Type B pancreatic cell (in vitro differentiated cells): ENCODE data around the gene MAGI1. TPM values are rescaled to one million over a fixed set of nuclear protein-coding genes. Genes with fewer than 3 reads are reported as not detected.

Source experiments
- DNase-seq: peaks from one replicate; pipeline ENCODE4 v3.0.0; 2021; ENCODE audit warnings: mixed read lengths; ENCODE audit not compliant: unreplicated experiment; ENCODE audit errors: extremely low spot score
- H3K27ac Mint-ChIP-seq: 2 replicates; pipeline ENCODE4 v1.8.0; 2021; ENCODE audit warnings: mild to moderate bottlenecking, mixed read lengths
- H3K27me3 Mint-ChIP-seq: 2 replicates; pipeline ENCODE4 v1.8.0; 2021; ENCODE audit warnings: mixed read lengths
- H3K36me3 Mint-ChIP-seq: 2 replicates; pipeline ENCODE4 v1.8.0; 2021; ENCODE audit warnings: mixed read lengths
- H3K4me1 Mint-ChIP-seq: one replicate; pipeline ENCODE4 v1.8.0; 2021; ENCODE audit warnings: mixed read lengths; ENCODE audit not compliant: unreplicated experiment
- H3K4me3 Mint-ChIP-seq: 2 replicates; pipeline ENCODE4 v1.8.0; 2021; ENCODE audit warnings: mild to moderate bottlenecking, mixed read lengths
- H3K9me3 Mint-ChIP-seq: 2 replicates; pipeline ENCODE4 v1.8.0; 2021; ENCODE audit warnings: mixed read lengths
- total RNA-seq: library from RNA; stranded (reverse); gene quantifications from 2 replicates; pipeline ENCODE4 v1.2.1, GENCODE V29; 2021; ENCODE audit warnings: low replicate concordance
- TF ChIP-seq, protein P1 (sequence below): fragments of 200-600 bp; sonication (generic); conservative IDR thresholded peaks from 2 replicates; pipeline ENCODE4 v1.5.0; 2021; ENCODE audit warnings: antibody characterized with exemption, mild to moderate bottlenecking

Gene MAGI1
- total RNA-seq, 1 donor from 2014 or later, result 53.1 TPM

DNA sequence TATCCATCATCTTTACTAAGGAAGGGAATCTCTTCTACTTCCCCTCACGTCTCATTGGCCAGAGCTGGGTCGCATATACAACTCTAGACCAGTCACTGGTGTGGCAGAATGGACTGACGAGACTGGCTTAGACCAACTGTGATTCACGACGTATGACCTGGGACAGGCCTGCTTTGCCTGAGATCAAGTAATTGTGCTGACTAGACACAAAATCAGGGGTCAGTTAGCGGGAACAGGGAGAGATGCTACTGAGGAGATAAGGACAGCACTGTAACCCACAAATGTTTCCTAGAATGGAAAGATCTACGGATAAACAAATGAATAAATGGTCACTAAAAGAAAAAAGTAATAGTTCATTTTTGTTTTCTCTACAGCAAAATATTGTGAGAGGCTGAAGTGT is 308.3 kb downstream of the MAGI1 start:
- H3K4me3 Mint-ChIP-seq, result no peak overlapping the region
- peaks cover 4% of the 10 kb centered on the region for H3K9me3 Mint-ChIP-seq
- no peak overlapping the region for H3K27ac Mint-ChIP-seq
- H3K27me3 Mint-ChIP-seq, result no peaks in the 10 kb centered on the region
- TF ChIP-seq, protein P1, sequence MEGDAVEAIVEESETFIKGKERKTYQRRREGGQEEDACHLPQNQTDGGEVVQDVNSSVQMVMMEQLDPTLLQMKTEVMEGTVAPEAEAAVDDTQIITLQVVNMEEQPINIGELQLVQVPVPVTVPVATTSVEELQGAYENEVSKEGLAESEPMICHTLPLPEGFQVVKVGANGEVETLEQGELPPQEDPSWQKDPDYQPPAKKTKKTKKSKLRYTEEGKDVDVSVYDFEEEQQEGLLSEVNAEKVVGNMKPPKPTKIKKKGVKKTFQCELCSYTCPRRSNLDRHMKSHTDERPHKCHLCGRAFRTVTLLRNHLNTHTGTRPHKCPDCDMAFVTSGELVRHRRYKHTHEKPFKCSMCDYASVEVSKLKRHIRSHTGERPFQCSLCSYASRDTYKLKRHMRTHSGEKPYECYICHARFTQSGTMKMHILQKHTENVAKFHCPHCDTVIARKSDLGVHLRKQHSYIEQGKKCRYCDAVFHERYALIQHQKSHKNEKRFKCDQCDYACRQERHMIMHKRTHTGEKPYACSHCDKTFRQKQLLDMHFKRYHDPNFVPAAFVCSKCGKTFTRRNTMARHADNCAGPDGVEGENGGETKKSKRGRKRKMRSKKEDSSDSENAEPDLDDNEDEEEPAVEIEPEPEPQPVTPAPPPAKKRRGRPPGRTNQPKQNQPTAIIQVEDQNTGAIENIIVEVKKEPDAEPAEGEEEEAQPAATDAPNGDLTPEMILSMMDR, result no peak
- DNase-seq, result no peak
- H3K4me1 Mint-ChIP-seq, result peaks cover 25% of the 10 kb centered on the region
- no peaks in the 10 kb centered on the region for H3K36me3 Mint-ChIP-seq

GRCh38 chr3:65729973-65730372 is 308.7 kb downstream of the MAGI1 start:
- Mint-ChIP-seq H3K36me3 (no peaks in the 10 kb centered on the region), H3K9me3 (peaks cover 4% of the 10 kb centered on the region), H3K27ac (peak overlapping the region; percentile 53), H3K4me1 (peaks cover 25% of the 10 kb centered on the region), H3K4me3 (no peak overlapping the region), H3K27me3 (no peaks in the 10 kb centered on the region)
- DNase-seq, result no peak
- TF ChIP-seq, protein P1, result no peak

DNA sequence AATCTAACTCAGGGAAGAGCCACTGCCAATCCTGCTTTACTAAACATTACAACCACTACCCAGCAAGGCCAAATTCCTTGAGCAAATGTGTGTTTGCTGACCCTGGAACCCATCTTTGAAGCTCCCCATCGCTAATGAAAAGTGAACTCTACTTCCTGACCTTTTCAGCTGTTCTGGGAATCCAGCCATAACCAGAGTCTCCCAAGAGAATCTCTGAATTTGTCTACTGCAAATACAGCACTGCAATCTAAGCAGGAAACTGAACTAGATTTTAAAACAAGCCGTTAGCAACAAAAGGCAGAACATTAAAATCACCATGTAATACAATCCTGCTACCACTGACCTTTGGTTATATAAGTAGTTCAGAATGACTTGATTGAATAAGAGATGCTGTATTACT is 309.2 kb downstream of the MAGI1 start:
- H3K27ac Mint-ChIP-seq, result peak overlapping the region; percentile 53
- TF ChIP-seq, protein P1, result no peak
- no peak for DNase-seq
- H3K4me1 Mint-ChIP-seq, result peaks cover 25% of the 10 kb centered on the region
- H3K4me3 Mint-ChIP-seq, result no peak overlapping the region
- H3K27me3 Mint-ChIP-seq, result no peaks in the 10 kb centered on the region
- no peaks in the 10 kb centered on the region for H3K36me3 Mint-ChIP-seq
- peaks cover 4% of the 10 kb centered on the region for H3K9me3 Mint-ChIP-seq

- no peak overlapping the region for H3K4me3 Mint-ChIP-seq
- no peak for DNase-seq
- H3K4me1 Mint-ChIP-seq, result peaks cover 25% of the 10 kb centered on the region
- TF ChIP-seq, protein P1, result no peak
- H3K27me3 Mint-ChIP-seq, result no peaks in the 10 kb centered on the region
- H3K27ac Mint-ChIP-seq, result peak overlapping the region; percentile 44
- no peaks in the 10 kb centered on the region for H3K36me3 Mint-ChIP-seq
- peaks cover 4% of the 10 kb centered on the region for H3K9me3 Mint-ChIP-seq
These were observed 310.6 kb downstream of the MAGI1 start for GRCh38 chr3:65728138-65728537.

DNA sequence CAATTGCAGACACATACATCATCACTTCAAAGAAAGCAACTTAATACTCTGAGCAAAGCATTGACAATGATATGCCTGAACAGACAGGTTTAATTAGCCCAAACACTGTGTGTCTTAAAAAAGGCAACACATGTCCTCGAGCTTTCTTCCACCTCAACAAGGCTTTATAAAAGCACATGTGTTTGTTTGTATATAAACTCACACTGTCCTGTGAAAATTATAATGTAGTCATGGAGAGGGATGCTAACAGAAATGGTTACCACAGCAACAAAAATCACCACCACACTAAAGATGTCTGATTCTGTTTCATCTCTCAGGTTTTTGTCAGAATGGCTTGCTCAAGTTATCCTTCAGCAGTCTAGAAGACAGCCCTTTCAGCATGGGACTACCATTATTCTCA is 314.7 kb downstream of the MAGI1 start:
- Mint-ChIP-seq H3K36me3 (no peaks in the 10 kb centered on the region), H3K9me3 (no peaks in the 10 kb centered on the region), H3K27ac (no peak overlapping the region)

More for the DNA sequence above, 314.7 kb downstream of the MAGI1 start:
- Mint-ChIP-seq H3K4me1 (peaks cover 12% of the 10 kb centered on the region), H3K27me3 (no peaks in the 10 kb centered on the region), H3K4me3 (no peak overlapping the region)
- TF ChIP-seq, protein P1, result no peak
- no peak for DNase-seq
